ENCODE measurements around the gene SLC28A2. TPM values are rescaled to one million over a fixed set of nuclear protein-coding genes. Genes with fewer than 3 reads are reported as not detected.

Gene SLC28A2
- total RNA-seq, 1 experiment from 2014 or later: 0.23 TPM

DNA sequence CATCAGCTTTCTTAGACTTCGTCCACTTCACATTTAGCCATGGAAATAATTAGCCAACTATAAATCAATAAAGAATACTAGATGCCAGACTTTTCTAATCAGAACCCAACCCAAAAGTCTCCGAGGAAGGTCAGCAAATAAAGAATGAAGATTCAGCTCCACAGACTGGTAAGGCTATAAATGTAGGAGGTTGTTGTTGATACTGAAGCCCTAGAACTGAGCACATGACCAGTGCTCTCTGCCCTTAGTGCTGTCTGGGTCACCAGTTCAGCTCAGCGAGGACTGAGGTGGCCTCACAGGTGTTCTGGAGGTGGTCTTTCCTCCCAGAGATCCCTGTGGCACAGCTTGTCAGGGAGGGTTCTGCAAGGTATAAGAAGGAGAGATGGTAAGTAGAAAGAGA, 20.9 kb upstream of the SLC28A2 start:
- H3K27ac ChIP-seq (ENCODE audit: low read length): no peak overlapping the region
- in situ Hi-C loops (cut with HindIII; ENCODE audit: low pct_unique_long_range_greater_than_20kb, low sequenced_read_pairs): no loop called here
- POLR2A ChIA-PET: no interaction called here
- CTCF ChIA-PET: no interaction called here
- peaks cover 4% of the 10 kb centered on the region; the same call in 1 of the 2 replicates for H3K9me3 ChIP-seq (ENCODE audit: control insufficient read depth, insufficient read depth, low read depth, low read length)
- intact Hi-C loops (cut with micrococcal nuclease; ENCODE audit: unreplicated experiment): no loop called here
- H3K4me1 ChIP-seq (ENCODE audit: control insufficient read depth, insufficient read depth, low read length): no peaks in the 10 kb centered on the region
- H3K27me3 ChIP-seq (ENCODE audit: control insufficient read depth, insufficient read depth, low read length): no peaks in the 10 kb centered on the region
- no TSS peak for BruUV-seq (replicated peaks)
- H3K36me3 ChIP-seq (ENCODE audit: control insufficient read depth, insufficient read depth, low read length): no peaks in the 10 kb centered on the region
- no peak overlapping the region for H3K4me3 ChIP-seq (ENCODE audit: low read depth in 2 of 2, low read length in 2 of 2)
- no peak for ATAC-seq
- DNase-seq (ENCODE audit: low read depth, low spot score): no peak
- TF ChIP-seq TCF7L2 (IDR thresholded peaks at IDR 0.05; ENCODE audit: low read depth, low read length) (no peak), REST (IDR thresholded peaks at IDR 0.05; ENCODE audit: insufficient read depth in 1 of 2, low read depth in 2 of 2, low read length in 1 of 2) (no peak), SIN3A (IDR thresholded peaks at IDR 0.05; ENCODE audit: borderline replicate concordance, insufficient read depth, low read depth, low read length) (no peak), POLR2AphosphoS5 (IDR thresholded peaks at IDR 0.05; ENCODE audit: low read depth, low read length) (no peak), CTCF (IDR thresholded peaks at IDR 0.05) (no peak)

DNA sequence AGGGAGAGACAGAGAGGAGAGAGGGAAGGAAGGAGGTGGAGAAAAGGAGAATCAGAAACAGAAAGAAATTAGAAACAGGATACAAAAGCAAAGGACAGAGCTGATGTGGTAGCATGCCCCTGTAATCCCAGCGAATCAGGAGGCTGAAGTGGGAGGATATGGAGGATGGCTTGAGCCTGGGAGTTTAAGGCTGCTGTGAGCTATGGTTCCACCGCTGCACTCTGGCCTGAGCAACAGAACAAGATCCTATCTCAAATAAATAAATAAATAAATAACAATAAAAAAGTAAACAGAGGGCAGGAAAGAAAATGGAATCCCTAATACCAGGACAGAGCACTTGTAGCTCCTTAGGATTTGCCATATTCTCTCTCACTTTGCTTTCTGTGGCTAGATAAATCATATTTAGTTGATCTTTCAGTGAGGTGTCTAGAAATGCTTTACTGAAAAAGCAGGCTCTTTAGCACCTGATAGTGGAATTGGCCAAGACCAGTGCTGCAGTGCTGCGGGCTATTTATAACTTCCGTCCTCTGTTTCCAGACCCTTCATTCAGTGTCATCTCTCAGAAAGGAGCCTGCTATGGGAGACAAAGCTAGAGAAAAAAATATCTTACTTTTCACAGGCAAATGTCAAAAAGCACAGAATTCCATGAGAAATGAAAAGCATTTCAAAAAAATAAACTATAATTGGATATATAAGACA, 20.0 kb upstream of the SLC28A2 start:
- no peaks in the 10 kb centered on the region for H3K27me3 ChIP-seq (ENCODE audit: control insufficient read depth, insufficient read depth, low read length)
- no TSS peak for BruUV-seq (replicated peaks)
- intact Hi-C loops (cut with micrococcal nuclease; ENCODE audit: unreplicated experiment): no loop called here
- TF ChIP-seq SIN3A (IDR thresholded peaks at IDR 0.05; ENCODE audit: borderline replicate concordance, insufficient read depth, low read depth, low read length): no peak
- no peak for TF ChIP-seq CTCF (IDR thresholded peaks at IDR 0.05)
- TF ChIP-seq TCF7L2 (IDR thresholded peaks at IDR 0.05; ENCODE audit: low read depth, low read length): no peak
- no peak for TF ChIP-seq POLR2AphosphoS5 (IDR thresholded peaks at IDR 0.05; ENCODE audit: low read depth, low read length)
- no peak for TF ChIP-seq REST (IDR thresholded peaks at IDR 0.05; ENCODE audit: insufficient read depth in 1 of 2, low read depth in 2 of 2, low read length in 1 of 2)
- ATAC-seq (no peak), DNase-seq (ENCODE audit: low read depth, low spot score) (no peak)
- peaks cover 4% of the 10 kb centered on the region; the same call in 1 of the 2 replicates for H3K9me3 ChIP-seq (ENCODE audit: control insufficient read depth, insufficient read depth, low read depth, low read length)
- H3K4me3 ChIP-seq (ENCODE audit: low read depth in 2 of 2, low read length in 2 of 2): no peak overlapping the region
- POLR2A ChIA-PET: interaction anchor here (0.5 to 0.6 kb wide), 2 partner anchors 149 to 205 kb away, joined by 3 to 7 read pairs; no protein-coding TSS in a partner anchor
- CTCF ChIA-PET: interaction anchor here (0.6 kb wide), 1 partner anchor 13 kb away, joined by 4 read pairs; no protein-coding TSS in a partner anchor
- H3K36me3 ChIP-seq (ENCODE audit: control insufficient read depth, insufficient read depth, low read length): no peaks in the 10 kb centered on the region
- no peaks in the 10 kb centered on the region for H3K4me1 ChIP-seq (ENCODE audit: control insufficient read depth, insufficient read depth, low read length)
- no peak overlapping the region for H3K27ac ChIP-seq (ENCODE audit: low read length)
- in situ Hi-C loops (cut with HindIII; ENCODE audit: low pct_unique_long_range_greater_than_20kb, low sequenced_read_pairs): no loop called here
